SU-DHL-6 (cell line): ENCODE measurements around the gene EXOC3.
"Not testable (repeated sequence)": the region's sequence is repeated elsewhere in the genome, so short reads cannot be mapped to it uniquely, and the experiment has no call there.

Experiments
- H2AFZ ChIP-seq: fragments of 200-600 bp; sonication (generic); 2 replicates; pipeline ENCODE4 v1.6.1; 2014; ENCODE audit warnings: low read depth, mild to moderate bottlenecking, moderate library complexity, mixed read lengths, antibody characterized with exemption, low read length; ENCODE audit not compliant: severe bottlenecking
- H3F3A ChIP-seq: fragments of 200-600 bp; shearing (Covaris generic); 2 replicates; pipeline ENCODE4 v1.6.0; 2016; ENCODE audit warnings: antibody characterized with exemption, mild to moderate bottlenecking; ENCODE audit not compliant: insufficient read depth
- H3K27ac ChIP-seq: fragments of 200-600 bp; sonication (generic); 2 replicates; pipeline ENCODE4 v1.5.1; 2016; ENCODE audit warnings: low read depth, mild to moderate bottlenecking, low read length, moderate library complexity, mixed read lengths
- H3K27me3 ChIP-seq: fragments of 200-600 bp; sonication (generic), shearing (Covaris generic); 2 replicates; pipeline ENCODE4 v1.6.0; 2014; ENCODE audit warnings: mild to moderate bottlenecking, low read length
- H3K36me3 ChIP-seq: fragments of 200-600 bp; sonication (generic); 2 replicates; pipeline ENCODE4 v1.6.1; 2014; ENCODE audit warnings: mild to moderate bottlenecking, low read length, mixed read lengths
- H3K4me2 ChIP-seq: fragments of 300-600, 200-600 bp; shearing (Covaris generic), sonication (generic); 2 replicates; pipeline ENCODE4 v1.6.0; 2014; ENCODE audit warnings: low read length, low read depth, mild to moderate bottlenecking; ENCODE audit not compliant: poor library complexity, severe bottlenecking
- H3K4me3 ChIP-seq: fragments of 200-600 bp; sonication (generic); 2 replicates; pipeline ENCODE4 v1.5.1; 2014; ENCODE audit warnings: antibody characterized with exemption, low read length, mild to moderate bottlenecking, mixed read lengths; ENCODE audit not compliant: insufficient read depth, poor library complexity, severe bottlenecking
- H3K79me2 ChIP-seq: fragments of 200-600 bp; sonication (generic); 2 replicates; pipeline ENCODE4 v1.6.1; 2014; ENCODE audit warnings: mild to moderate bottlenecking, low read length, moderate library complexity; ENCODE audit not compliant: insufficient read depth
- H3K9ac ChIP-seq: fragments of 200-600 bp; sonication (generic); 2 replicates; pipeline ENCODE4 v1.7.0; 2014; ENCODE audit warnings: mild to moderate bottlenecking, low read length
- H3K9me2 ChIP-seq: fragments of 200-600 bp; sonication (generic); replicated peaks from 2 replicates; pipeline ENCODE4 v1.6.1; 2014; ENCODE audit warnings: low read length; ENCODE audit not compliant: insufficient read depth
- H3K9me3 ChIP-seq: fragments of 200-600 bp; sonication (generic); 2 replicates; pipeline ENCODE4 v1.6.1; 2014; ENCODE audit warnings: low read length, mixed read lengths; ENCODE audit not compliant: insufficient read depth
- H4K20me1 ChIP-seq: fragments of 200-600 bp; sonication (generic); 2 replicates; pipeline ENCODE4 v1.6.1; 2014; ENCODE audit warnings: low read depth, mild to moderate bottlenecking, antibody characterized with exemption, low read length, moderate library complexity, mixed read lengths
- CTCF ChIP-seq: fragments of 200-600 bp; sonication (generic); IDR thresholded peaks from one replicate; pipeline ENCODE4 v1.5.1; 2017; ENCODE audit warnings: antibody characterized with exemption, mild to moderate bottlenecking, low read length, moderate library complexity; ENCODE audit not compliant: insufficient read depth, poor library complexity, severe bottlenecking
- EZH2phosphoT487 ChIP-seq: fragments of 200-600 bp; sonication (generic), shearing (Covaris generic); conservative IDR thresholded peaks from 2 replicates; pipeline ENCODE4 v1.6.1; 2018; ENCODE audit warnings: mild to moderate bottlenecking, antibody characterized with exemption, low read length, moderate library complexity, mixed read lengths

Gene EXOC3

GRCh38 chr5:504326-505154 is 61.6 kb downstream of the EXOC3 start:
- no peak for TF ChIP-seq EZH2phosphoT487
- TF ChIP-seq CTCF = no peak
- Histone ChIP-seq H3K79me2 (no peaks in the 10 kb centered on the region), H3F3A (no peaks in the 10 kb centered on the region), H3K4me2 (no peak overlapping the region), H3K9me2 (no peaks in the 10 kb centered on the region), H3K27ac (no peak overlapping the region), H3K27me3 (no peaks in the 10 kb centered on the region), H3K9me3 (no peaks in the 10 kb centered on the region), H3K36me3 (no peaks in the 10 kb centered on the region), H4K20me1 (no peaks in the 10 kb centered on the region), H3K4me3 (no peak overlapping the region), H2AFZ (no peak overlapping the region), H3K9ac (no peak overlapping the region)

- Histone ChIP-seq H3K79me2 (no peaks in the 10 kb centered on the region), H3K36me3 (no peaks in the 10 kb centered on the region), H3K9me2 (no peaks in the 10 kb centered on the region), H2AFZ (no peak overlapping the region), H3K27me3 (no peaks in the 10 kb centered on the region), H3K4me3 (no peak overlapping the region), H3K4me2 (no peak overlapping the region), H3K27ac (no peak overlapping the region), H3F3A (no peaks in the 10 kb centered on the region), H3K9ac (no peak overlapping the region), H4K20me1 (no peaks in the 10 kb centered on the region), H3K9me3 (no peaks in the 10 kb centered on the region)
- TF ChIP-seq CTCF = no peak
- TF ChIP-seq EZH2phosphoT487 = no peak
Observed at GRCh38 chr5:505951-506525, 63.1 kb downstream of the EXOC3 start.

- H4K20me1 ChIP-seq, H3F3A ChIP-seq, H3K27me3 ChIP-seq, H3K79me2 ChIP-seq, H3K36me3 ChIP-seq, H3K27ac ChIP-seq, H3K9ac ChIP-seq, H3K9me3 ChIP-seq, H3K9me2 ChIP-seq, H3K4me3 ChIP-seq, H3K4me2 ChIP-seq, H2AFZ ChIP-seq: not testable (repeated sequence)
Observed at GRCh38 chr5:507986-508575, 65.1 kb downstream of the EXOC3 start.

- no peaks in the 10 kb centered on the region for H3K27me3 ChIP-seq
- no peaks in the 10 kb centered on the region for H3K79me2 ChIP-seq
Observed at GRCh38 chr5:509611-510185, 66.7 kb downstream of the EXOC3 start.

More at GRCh38 chr5:509611-510185, 66.7 kb downstream of the EXOC3 start:
- no peak for TF ChIP-seq CTCF
- TF ChIP-seq EZH2phosphoT487 = no peak
- no peaks in the 10 kb centered on the region for H3K9me3 ChIP-seq
- no peaks in the 10 kb centered on the region for H4K20me1 ChIP-seq
- no peak overlapping the region for H3K4me2 ChIP-seq
- H3F3A ChIP-seq = no peaks in the 10 kb centered on the region
- no peak overlapping the region for H3K27ac ChIP-seq
- H3K4me3 ChIP-seq = no peak overlapping the region
- no peaks in the 10 kb centered on the region for H3K9me2 ChIP-seq
- no peak overlapping the region for H3K9ac ChIP-seq
- no peak overlapping the region for H2AFZ ChIP-seq
- no peaks in the 10 kb centered on the region for H3K36me3 ChIP-seq
